ENCODE measurements around the gene MMRN1.

MMRN1 gene

GRCh38 chr4:89939994-89940393 lies 45.3 kb downstream of the MMRN1 start:
- no peaks in the 10 kb centered on the region; the same call in 1 of the 2 replicates for H3K9me2 ChIP-seq (replicated peaks; ENCODE audit: control insufficient read depth, low read length)
- no peak overlapping the region for H3K4me3 ChIP-seq (ENCODE audit: low read length)
- TF ChIP-seq EZH2phosphoT487 (IDR thresholded peaks at IDR 0.05; ENCODE audit: borderline replicate concordance, low read length) (no peak), CTCF (IDR thresholded peaks at IDR 0.05; ENCODE audit: low read depth, low read length, poor library complexity, severe bottlenecking) (no peak)
- no peaks in the 10 kb centered on the region for H3F3A ChIP-seq (ENCODE audit: control insufficient read depth, insufficient read depth)
- H3K9me3 ChIP-seq (ENCODE audit: control insufficient read depth, insufficient read depth, low read length) = no peaks in the 10 kb centered on the region
- H3K36me3 ChIP-seq (ENCODE audit: control insufficient read depth, low read length) = no peaks in the 10 kb centered on the region
- no peaks in the 10 kb centered on the region for H4K20me1 ChIP-seq (ENCODE audit: control insufficient read depth, insufficient read depth, low read depth, low read length)
- H3K4me1 ChIP-seq (ENCODE audit: control insufficient read depth, low read length) = no peaks in the 10 kb centered on the region
- no peak overlapping the region for H3K4me2 ChIP-seq (ENCODE audit: low read length)
- H3K27ac ChIP-seq (ENCODE audit: low read depth, low read length) = no peak overlapping the region
- H3K79me2 ChIP-seq (ENCODE audit: control insufficient read depth, low read length) = no peaks in the 10 kb centered on the region
- H3K27me3 ChIP-seq (ENCODE audit: control insufficient read depth, low read length) = no peaks in the 10 kb centered on the region

GRCh38 chr4:89942811-89943210 lies 48.2 kb downstream of the MMRN1 start:
- Histone ChIP-seq H3K79me2 (ENCODE audit: control insufficient read depth, low read length) (no peaks in the 10 kb centered on the region), H3F3A (ENCODE audit: control insufficient read depth, insufficient read depth) (no peaks in the 10 kb centered on the region), H4K20me1 (ENCODE audit: control insufficient read depth, insufficient read depth, low read depth, low read length) (no peaks in the 10 kb centered on the region), H3K9me2 (replicated peaks; ENCODE audit: control insufficient read depth, low read length) (no peaks in the 10 kb centered on the region), H3K9me3 (ENCODE audit: control insufficient read depth, insufficient read depth, low read length) (no peaks in the 10 kb centered on the region), H3K4me3 (ENCODE audit: low read length) (no peak overlapping the region), H3K4me2 (ENCODE audit: low read length) (no peak overlapping the region), H3K27me3 (ENCODE audit: control insufficient read depth, low read length) (no peaks in the 10 kb centered on the region), H3K36me3 (ENCODE audit: control insufficient read depth, low read length) (no peaks in the 10 kb centered on the region), H3K4me1 (ENCODE audit: control insufficient read depth, low read length) (no peaks in the 10 kb centered on the region), H3K27ac (ENCODE audit: low read depth, low read length) (no peak overlapping the region)
- no peak for TF ChIP-seq EZH2phosphoT487 (IDR thresholded peaks at IDR 0.05; ENCODE audit: borderline replicate concordance, low read length)
- TF ChIP-seq CTCF (IDR thresholded peaks at IDR 0.05; ENCODE audit: low read depth, low read length, poor library complexity, severe bottlenecking) = no peak

GRCh38 chr4:89949782-89950387 lies 55.2 kb downstream of the MMRN1 start:
- H3K4me1 ChIP-seq (ENCODE audit: control insufficient read depth, low read length) = no peaks in the 10 kb centered on the region
- H4K20me1 ChIP-seq (ENCODE audit: control insufficient read depth, insufficient read depth, low read depth, low read length) = no peaks in the 10 kb centered on the region
- no peak overlapping the region for H3K27ac ChIP-seq (ENCODE audit: low read depth, low read length)
- no peaks in the 10 kb centered on the region for H3K79me2 ChIP-seq (ENCODE audit: control insufficient read depth, low read length)
- no peak overlapping the region for H3K4me3 ChIP-seq (ENCODE audit: low read length)
- H3K27me3 ChIP-seq (ENCODE audit: control insufficient read depth, low read length) = no peaks in the 10 kb centered on the region
- H3K9me3 ChIP-seq (ENCODE audit: control insufficient read depth, insufficient read depth, low read length) = no peaks in the 10 kb centered on the region
- no peak overlapping the region for H3K4me2 ChIP-seq (ENCODE audit: low read length)
- no peaks in the 10 kb centered on the region for H3K9me2 ChIP-seq (replicated peaks; ENCODE audit: control insufficient read depth, low read length)
- no peaks in the 10 kb centered on the region for H3K36me3 ChIP-seq (ENCODE audit: control insufficient read depth, low read length)
- TF ChIP-seq EZH2phosphoT487 (IDR thresholded peaks at IDR 0.05; ENCODE audit: borderline replicate concordance, low read length) (no peak), CTCF (IDR thresholded peaks at IDR 0.05; ENCODE audit: low read depth, low read length, poor library complexity, severe bottlenecking) (peak; percentile 41)
- no peaks in the 10 kb centered on the region for H3F3A ChIP-seq (ENCODE audit: control insufficient read depth, insufficient read depth)

All from DOHH2 (cell line).